WI38 (cell line): ENCODE data around the gene NSG2.

Experiments used
- H3K4me3 ChIP-seq: 2 replicates; pipeline ENCODE4 v1.5.1; 2011; ENCODE audit warnings: low read depth, mild to moderate bottlenecking, control low read depth, low read length
- CTCF ChIP-seq: IDR thresholded peaks from 2 replicates; pipeline ENCODE4 v1.5.1; 2012; ENCODE audit warnings: low read depth, mild to moderate bottlenecking, control low read depth, low read length

NSG2 gene

GRCh38 chr5:174149989-174150388, 104.5 kb downstream of the NSG2 start:
- no peak for TF ChIP-seq CTCF

GRCh38 chr5:174151599-174152181, 106.2 kb downstream of the NSG2 start:
- no peak overlapping the region for H3K4me3 ChIP-seq
- no peak for TF ChIP-seq CTCF

More at GRCh38 chr5:174149989-174150388, 104.5 kb downstream of the NSG2 start:
- H3K4me3 ChIP-seq: no peak overlapping the region

GRCh38 chr5:174154559-174154958, 109.1 kb downstream of the NSG2 start:
- TF ChIP-seq CTCF: no peak
- no peak overlapping the region for H3K4me3 ChIP-seq

GRCh38 chr5:174155281-174155680, 109.8 kb downstream of the NSG2 start:
- TF ChIP-seq CTCF: no peak
- no peak overlapping the region for H3K4me3 ChIP-seq

GRCh38 chr5:174155706-174156105, 110.2 kb downstream of the NSG2 start:
- no peak for TF ChIP-seq CTCF
- H3K4me3 ChIP-seq: no peak overlapping the region

- no peak overlapping the region for H3K4me3 ChIP-seq
- TF ChIP-seq CTCF: no peak
Observed at GRCh38 chr5:174157048-174157447, 111.5 kb downstream of the NSG2 start.
